HepG2 (cell line): ENCODE results near the gene C14orf119. TPM values are rescaled to one million over a fixed set of nuclear protein-coding genes. Genes with fewer than 3 reads are reported as not detected.

Source experiments
- FOXA1 ChIP-seq, 2 experiments: fragments of 450-650 bp in 1 of 2; sonication (generic) in 1 of 2; formaldehyde crosslinking in 1 of 2; IDR thresholded peaks; 2 replicates each; pipeline versions ENCODE4 v1.4.0 to v1.6.1; 2016 to 2020; ENCODE audit warnings: missing genetic modification reagents in 1 of 2
- KAT8 ChIP-seq: IDR thresholded peaks from 2 replicates; pipeline ENCODE4 v1.6.1; 2016; ENCODE audit warnings: missing genetic modification reagents, missing compliant biosample characterization
- MAFG ChIP-seq: sonication (generic); formaldehyde crosslinking; IDR thresholded peaks from 2 replicates; pipeline ENCODE4 v1.5.1; 2020; ENCODE audit warnings: mild to moderate bottlenecking, missing genetic modification reagents
- MXD3 ChIP-seq: IDR thresholded peaks from 2 replicates; pipeline ENCODE4 v1.6.1; 2016; ENCODE audit warnings: mild to moderate bottlenecking, missing biosample characterization, missing genetic modification reagents
- PAWR ChIP-seq: sonication (generic); formaldehyde crosslinking; IDR thresholded peaks from 2 replicates; pipeline ENCODE4 v1.4.0; 2020; ENCODE audit warnings: missing genetic modification reagents, mild to moderate bottlenecking, borderline replicate concordance
- STAG1 ChIP-seq: sonication (generic); formaldehyde crosslinking; IDR thresholded peaks from 2 replicates; pipeline ENCODE4 v1.4.0; 2020; ENCODE audit warnings: missing genetic modification reagents
- TOE1 ChIP-seq: sonication (generic); formaldehyde crosslinking; IDR thresholded peaks from 2 replicates; pipeline ENCODE4 v1.4.0; 2020; ENCODE audit warnings: mild to moderate bottlenecking, missing genetic modification reagents
- ZBTB20 ChIP-seq: sonication (generic); formaldehyde crosslinking; IDR thresholded peaks from 2 replicates; pipeline ENCODE4 v1.8.1; 2023; ENCODE audit warnings: missing genetic modification reagents, low read depth, mild to moderate bottlenecking, borderline replicate concordance
- ZBTB8A ChIP-seq: sonication (generic); formaldehyde crosslinking; IDR thresholded peaks from 2 replicates; pipeline ENCODE4 v1.4.0; 2020; ENCODE audit warnings: mild to moderate bottlenecking, low read depth, missing genetic modification reagents, borderline replicate concordance
- ZNF230 ChIP-seq: sonication (generic); formaldehyde crosslinking; IDR thresholded peaks from 2 replicates; pipeline ENCODE4 v1.4.0; 2020; ENCODE audit warnings: mild to moderate bottlenecking, missing genetic modification reagents
- ZNF326 ChIP-seq: sonication (generic); formaldehyde crosslinking; IDR thresholded peaks from 2 replicates; pipeline ENCODE4 v1.4.0; 2020; ENCODE audit warnings: missing genetic modification reagents, borderline replicate concordance
- ZNF329 ChIP-seq: sonication (generic); formaldehyde crosslinking; IDR thresholded peaks from 2 replicates; pipeline ENCODE4 v1.9.0; 2021; ENCODE audit warnings: low read depth, mild to moderate bottlenecking, missing genetic modification reagents
- ZNF383 ChIP-seq: sonication (generic); formaldehyde crosslinking; IDR thresholded peaks from 2 replicates; pipeline ENCODE4 v1.4.0; 2020; ENCODE audit warnings: missing genetic modification reagents, mild to moderate bottlenecking, borderline replicate concordance
- ZNF550 ChIP-seq: sonication (generic); formaldehyde crosslinking; IDR thresholded peaks from 2 replicates; pipeline ENCODE4 v1.4.0; 2020; ENCODE audit warnings: mild to moderate bottlenecking, missing genetic modification reagents, borderline replicate concordance
- ZNF577 ChIP-seq: sonication (generic); formaldehyde crosslinking; IDR thresholded peaks from 2 replicates; pipeline ENCODE4 v1.4.0; 2020; ENCODE audit warnings: mild to moderate bottlenecking, low read depth, missing genetic modification reagents, borderline replicate concordance
- ZNF639 ChIP-seq: conservative IDR thresholded peaks from 2 replicates; pipeline ENCODE4 v1.6.1; 2018; ENCODE audit warnings: missing genetic modification reagents
- ZNF670 ChIP-seq: sonication (generic); formaldehyde crosslinking; IDR thresholded peaks from 2 replicates; pipeline ENCODE4 v1.8.0; 2022; ENCODE audit warnings: mild to moderate bottlenecking, missing genetic modification reagents, borderline replicate concordance
- ZNF713 ChIP-seq: sonication (generic); formaldehyde crosslinking; IDR thresholded peaks from 2 replicates; pipeline ENCODE4 v1.4.0; 2020; ENCODE audit warnings: mild to moderate bottlenecking, missing genetic modification reagents
- ZSCAN5A ChIP-seq: sonication (generic); formaldehyde crosslinking; IDR thresholded peaks from 2 replicates; pipeline ENCODE4 v1.8.0; 2022; ENCODE audit warnings: mild to moderate bottlenecking, missing genetic modification reagents, borderline replicate concordance
- polyA plus RNA-seq, 8 experiments: library from polyadenylated mRNA; depleted of rRNA in 3 of 8; stranded (reverse) in 7 of 8; unstranded in 1 of 8; fragments of >200 nt; fragmentation: Illumina TruSeq in 4 of 8; extraction: Trizol in 4 of 8; gene quantifications; 2 replicates each; pipeline versions ENCODE4 v1.2.1 to v1.2.3, GENCODE V29; 2011 to 2016; ENCODE audit warnings: low read depth in 4 of 8, missing spikeins in 1 of 8, mixed read lengths in 1 of 8; ENCODE audit not compliant: insufficient read depth in 1 of 8
- total RNA-seq, 5 experiments: library from RNA; depleted of rRNA; stranded (reverse); fragments of >200 nt; fragmentation: Illumina TruSeq; extraction: Trizol; gene quantifications; 2 replicates each; pipeline ENCODE4 v1.2.3, GENCODE V29; 2016; ENCODE audit warnings: low read depth in 1 of 5
- TF ChIP-seq, protein P1 (sequence below): sonication (generic); formaldehyde crosslinking; IDR thresholded peaks from 2 replicates; pipeline ENCODE4 v1.4.0; 2020; ENCODE audit warnings: mild to moderate bottlenecking, missing genetic modification reagents, borderline replicate concordance

The C14orf119 gene
- total and polyA plus RNA-seq, 2 of the 13 experiments (the other 11 are each of a cell fraction or from before 2014, with no cell fraction given): 117 to 206 TPM

DNA sequence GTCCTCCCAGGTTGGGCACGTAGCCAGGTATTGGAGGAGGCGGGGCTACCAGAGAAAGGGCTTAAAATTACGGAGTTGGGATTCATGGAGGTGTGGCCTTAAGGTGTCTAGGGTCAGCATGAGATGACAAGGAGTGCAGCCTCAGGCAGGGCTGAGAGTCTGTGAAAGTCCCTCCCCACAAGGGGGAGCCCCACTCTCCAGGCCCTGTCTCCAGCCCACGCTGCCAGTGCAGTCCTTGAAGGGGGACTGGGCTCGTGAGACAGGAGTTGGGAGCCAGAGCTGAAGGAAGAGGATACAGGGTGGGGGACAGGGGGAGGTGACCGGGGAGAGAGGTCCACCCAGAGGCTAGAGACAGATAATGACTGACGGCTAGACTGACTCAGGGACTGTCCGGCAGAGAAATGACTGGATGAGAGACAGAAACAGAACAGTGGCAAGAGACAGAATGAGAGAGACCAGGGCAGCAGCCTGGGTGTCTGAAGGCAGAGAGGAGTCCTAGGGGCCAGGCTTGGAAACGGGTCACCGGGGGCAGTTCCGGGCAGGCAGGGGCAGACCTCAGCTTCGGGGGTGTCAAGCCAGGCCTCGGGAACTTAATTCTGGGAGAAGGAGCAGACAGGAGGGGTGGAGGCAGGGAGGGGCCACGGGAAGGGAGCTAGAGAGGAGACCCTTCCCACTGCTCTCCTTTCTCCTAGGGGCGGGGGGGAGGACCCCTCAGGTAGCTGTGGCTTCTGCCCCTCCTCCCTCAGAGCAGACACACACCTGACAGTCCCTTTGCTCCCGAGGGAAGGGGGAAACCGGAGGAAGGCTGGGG, 39.0 kb upstream of the C14orf119 start (continued):
- no peak for TF ChIP-seq ZSCAN5A
- TF ChIP-seq FOXA1 (IDR thresholded peaks at IDR 0.05): no peak
- 0 out of 2 replicates have a peak, but pooled peaks have one; percentile 15 for TF ChIP-seq FOXA1 (CRISPR knock-in tag; IDR thresholded peaks at IDR 0.05)
- TF ChIP-seq ZNF713 (CRISPR knock-in tag): no peak
- TF ChIP-seq ZNF230 (CRISPR knock-in tag): no peak
- TF ChIP-seq MAFG (CRISPR knock-in tag): no peak
- peak; percentile 61 for TF ChIP-seq STAG1
- TF ChIP-seq ZNF639 (CRISPR knock-in tag): peak; percentile 44; the same call in 1 of the 2 replicates
- TF ChIP-seq, protein P1, sequence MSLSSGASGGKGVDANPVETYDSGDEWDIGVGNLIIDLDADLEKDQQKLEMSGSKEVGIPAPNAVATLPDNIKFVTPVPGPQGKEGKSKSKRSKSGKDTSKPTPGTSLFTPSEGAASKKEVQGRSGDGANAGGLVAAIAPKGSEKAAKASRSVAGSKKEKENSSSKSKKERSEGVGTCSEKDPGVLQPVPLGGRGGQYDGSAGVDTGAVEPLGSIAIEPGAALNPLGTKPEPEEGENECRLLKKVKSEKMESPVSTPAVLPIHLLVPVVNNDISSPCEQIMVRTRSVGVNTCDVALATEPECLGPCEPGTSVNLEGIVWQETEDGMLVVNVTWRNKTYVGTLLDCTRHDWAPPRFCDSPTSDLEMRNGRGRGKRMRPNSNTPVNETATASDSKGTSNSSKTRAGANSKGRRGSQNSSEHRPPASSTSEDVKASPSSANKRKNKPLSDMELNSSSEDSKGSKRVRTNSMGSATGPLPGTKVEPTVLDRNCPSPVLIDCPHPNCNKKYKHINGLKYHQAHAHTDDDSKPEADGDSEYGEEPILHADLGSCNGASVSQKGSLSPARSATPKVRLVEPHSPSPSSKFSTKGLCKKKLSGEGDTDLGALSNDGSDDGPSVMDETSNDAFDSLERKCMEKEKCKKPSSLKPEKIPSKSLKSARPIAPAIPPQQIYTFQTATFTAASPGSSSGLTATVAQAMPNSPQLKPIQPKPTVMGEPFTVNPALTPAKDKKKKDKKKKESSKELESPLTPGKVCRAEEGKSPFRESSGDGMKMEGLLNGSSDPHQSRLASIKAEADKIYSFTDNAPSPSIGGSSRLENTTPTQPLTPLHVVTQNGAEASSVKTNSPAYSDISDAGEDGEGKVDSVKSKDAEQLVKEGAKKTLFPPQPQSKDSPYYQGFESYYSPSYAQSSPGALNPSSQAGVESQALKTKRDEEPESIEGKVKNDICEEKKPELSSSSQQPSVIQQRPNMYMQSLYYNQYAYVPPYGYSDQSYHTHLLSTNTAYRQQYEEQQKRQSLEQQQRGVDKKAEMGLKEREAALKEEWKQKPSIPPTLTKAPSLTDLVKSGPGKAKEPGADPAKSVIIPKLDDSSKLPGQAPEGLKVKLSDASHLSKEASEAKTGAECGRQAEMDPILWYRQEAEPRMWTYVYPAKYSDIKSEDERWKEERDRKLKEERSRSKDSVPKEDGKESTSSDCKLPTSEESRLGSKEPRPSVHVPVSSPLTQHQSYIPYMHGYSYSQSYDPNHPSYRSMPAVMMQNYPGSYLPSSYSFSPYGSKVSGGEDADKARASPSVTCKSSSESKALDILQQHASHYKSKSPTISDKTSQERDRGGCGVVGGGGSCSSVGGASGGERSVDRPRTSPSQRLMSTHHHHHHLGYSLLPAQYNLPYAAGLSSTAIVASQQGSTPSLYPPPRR: no peak
- TF ChIP-seq KAT8: peak; percentile 63; the same call in 1 of the 2 replicates
- TF ChIP-seq ZNF326: no peak
- 0 out of 2 replicates have a peak, but pooled peaks have one; percentile 55 for TF ChIP-seq ZBTB20 (CRISPR knock-in tag)
- TF ChIP-seq ZNF670: no peak; the same call in 1 of the 2 replicates
- peak; percentile 62; the same call in 1 of the 2 replicates for TF ChIP-seq ZBTB8A
- 0 out of 2 replicates have a peak, but pooled peaks have one; percentile 68 for TF ChIP-seq ZNF383 (CRISPR knock-in tag)
- TF ChIP-seq ZNF550 (CRISPR knock-in tag): peak; percentile 91
- no peak for TF ChIP-seq TOE1 (CRISPR knock-in tag)
- no peak for TF ChIP-seq PAWR (CRISPR knock-in tag)
- no peak for TF ChIP-seq ZNF329 (CRISPR knock-in tag)
- TF ChIP-seq MXD3 (CRISPR knock-in tag): 0 out of 2 replicates have a peak, but pooled peaks have one; percentile 38
- TF ChIP-seq ZNF577 (CRISPR knock-in tag): 0 out of 2 replicates have a peak, but pooled peaks have one; percentile 39
